Thyroid gland (tissue), 4 donors: ENCODE measurements around the gene GREB1L. TPM values are rescaled to one million over a fixed set of nuclear protein-coding genes. Genes with fewer than 3 reads are reported as not detected.

Experiments
- DNase-seq, 2 donors: peaks; one replicate each; pipeline ENCODE4 v3.0.0-alpha.2; 2019
- H3K27ac ChIP-seq, 3 donors: fragments of 200-600 bp; sonication (generic); 1 replicate in 2 of 3; 2 replicates in 1 of 3; pipeline ENCODE4 v1.5.1; 2016 to 2019; ENCODE audit warnings: mild to moderate bottlenecking in 1 of 3, moderate library complexity in 1 of 3
- H3K27me3 ChIP-seq: fragments of 200-600 bp; sonication (generic); one replicate; pipeline ENCODE4 v1.5.1; 2019
- H3K36me3 ChIP-seq, 2 donors: fragments of 200-600 bp; sonication (generic); one replicate each; pipeline ENCODE4 v1.5.1; 2016 to 2019
- H3K4me1 ChIP-seq, 2 donors: fragments of 200-600 bp; sonication (generic); one replicate each; pipeline ENCODE4 v1.5.1; 2017 to 2019
- H3K4me3 ChIP-seq, 3 donors: fragments of 200-600 bp; sonication (generic); replicated peaks in 1 of 3; 1 replicate in 2 of 3; 2 replicates in 1 of 3; pipeline ENCODE4 v1.5.1; 2016; ENCODE audit warnings: mild to moderate bottlenecking in 1 of 3
- H3K9me3 ChIP-seq: fragments of 200-600 bp; sonication (generic); one replicate; pipeline ENCODE4 v1.5.1; 2017
- CTCF ChIP-seq, 6 experiments: fragments of 200-600 bp in 3 of 6; fragments of 450-650 bp in 3 of 6; sonication (generic) in 3 of 6; IDR thresholded peaks; one replicate each; pipeline ENCODE4 v1.5.1; 2016 to 2019; ENCODE audit warnings: antibody characterized with exemption in 6 of 6, mild to moderate bottlenecking in 2 of 6, inconsistent platforms in 1 of 6, moderate library complexity in 1 of 6
- POLR2A ChIP-seq, 2 donors: fragments of 450-650 bp; IDR thresholded peaks; one replicate each; pipeline ENCODE4 v1.6.1; 2017; ENCODE audit warnings: antibody characterized with exemption in 2 of 2, mild to moderate bottlenecking in 2 of 2, moderate library complexity in 1 of 2
- WGBS, 2 donors: methylation state at CpG; one replicate each; pipeline ENCODE4 v1.1.5; 2017; 5-methylcytosine and 5-hydroxymethylcytosine counted together
- intact Hi-C: fragments of 100-400 bp; cut with DNase I; formaldehyde crosslinking; loops from one replicate; pipeline ENCODE4 v1.15.1; 2023
- total RNA-seq, 4 donors: library from RNA; depleted of rRNA; stranded (reverse); fragments of >200 nt; gene quantifications; one replicate each; pipeline ENCODE4 v1.2.3, GENCODE V29; 2016

GREB1L gene
- total RNA-seq, 4 donors from 2014 or later, result 25.0 to 43.5 (median 31.8) TPM

- TF ChIP-seq POLR2A (IDR thresholded peaks at IDR 0.05) (no peak), CTCF (IDR thresholded peaks at IDR 0.05) (no peak)
- intact Hi-C loops, result no loop called here
- no peaks in the 10 kb centered on the region for H3K36me3 ChIP-seq
- H3K27ac ChIP-seq, result no peak overlapping the region
- no peaks in the 10 kb centered on the region for H3K9me3 ChIP-seq
- H3K4me3 ChIP-seq, result no peak overlapping the region
- H3K4me1 ChIP-seq, result no peaks in the 10 kb centered on the region
- WGBS, 2 donors, result 58 to 71% methylated on average over 3 of the region's 3 CpGs
- H3K27me3 ChIP-seq, result no peaks in the 10 kb centered on the region
- no peak for DNase-seq
Observed at GRCh38 chr18:21218862-21219261, 23.2 kb upstream of the GREB1L start.

DNA sequence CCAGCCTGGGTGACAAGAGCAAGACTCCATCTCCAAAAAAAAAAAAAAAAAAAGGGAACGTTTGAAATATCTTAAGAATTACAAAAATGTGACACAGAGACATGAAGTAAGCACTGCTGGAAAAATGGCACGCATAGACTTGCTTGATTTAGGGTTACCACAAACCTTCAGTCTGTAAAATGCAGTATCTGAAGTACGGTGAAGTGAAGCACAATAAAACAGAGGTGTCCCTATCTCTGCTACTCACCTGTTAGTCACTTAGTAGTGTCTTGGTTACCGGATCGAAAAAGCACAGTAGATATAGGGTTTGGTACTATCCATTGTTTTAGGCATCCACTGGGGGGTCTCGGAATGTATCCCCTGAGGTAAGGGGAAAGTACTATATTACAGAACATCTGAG lies 11.6 kb upstream of the GREB1L start:
- H3K4me3 ChIP-seq, result no peak overlapping the region
- TF ChIP-seq POLR2A (IDR thresholded peaks at IDR 0.05) (no peak), CTCF (IDR thresholded peaks at IDR 0.05) (no peak)
- no peaks in the 10 kb centered on the region for H3K36me3 ChIP-seq
- no peaks in the 10 kb centered on the region for H3K27me3 ChIP-seq
- H3K9me3 ChIP-seq, result no peaks in the 10 kb centered on the region
- 77 to 78% methylated on average over 6 of the region's 6 CpGs for WGBS, 2 donors
- intact Hi-C loops, result no loop called here
- no peak overlapping the region for H3K27ac ChIP-seq
- peaks cover 0 to 3% of the 10 kb centered on the region in 2 donors for H3K4me1 ChIP-seq
- no peak for DNase-seq

DNA sequence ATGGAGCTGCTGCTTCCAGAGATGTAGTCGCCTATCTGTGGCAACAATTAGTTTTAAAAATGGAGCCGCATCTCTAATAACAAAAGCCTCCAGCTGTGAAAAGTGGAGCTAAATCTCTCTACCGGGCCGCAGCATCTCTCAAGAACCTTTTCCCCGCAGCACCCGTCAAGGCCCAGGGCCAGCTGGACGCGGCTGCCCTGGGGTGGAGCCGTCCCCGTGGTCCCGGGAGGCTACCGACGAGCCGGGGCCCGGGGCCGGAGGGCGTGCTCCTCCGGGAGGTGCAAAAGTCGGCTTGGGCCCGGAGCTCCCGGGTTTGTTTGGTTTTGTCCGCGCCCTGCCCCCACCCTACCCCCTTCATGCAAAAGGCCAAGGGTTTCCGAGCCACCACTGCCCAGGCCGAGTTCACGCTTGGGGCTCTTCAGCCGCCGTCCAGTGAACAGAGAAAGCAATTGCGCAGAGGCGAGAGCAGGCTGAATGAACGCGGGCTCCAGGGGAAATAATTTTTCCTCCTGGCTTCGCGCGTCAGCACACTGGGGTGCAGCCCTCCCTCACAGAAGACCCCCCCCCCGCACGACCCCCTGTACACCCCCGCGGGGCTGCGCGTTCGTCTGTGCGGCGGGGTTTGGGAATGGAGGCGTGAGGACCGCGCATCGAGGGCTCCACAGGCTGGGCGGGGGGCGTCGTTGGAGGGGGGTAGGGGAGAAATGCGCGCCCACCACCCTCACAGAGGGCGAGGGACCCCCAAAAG lies 557 bp upstream of the GREB1L start:
- Histone ChIP-seq H3K9me3 (no peaks in the 10 kb centered on the region), H3K4me3 (peak overlapping the region; percentile 6 to 79 (median 71)), H3K36me3 (no peaks in the 10 kb centered on the region), H3K4me1 (peaks cover 5 to 7% of the 10 kb centered on the region in 2 donors), H3K27me3 (no peaks in the 10 kb centered on the region), H3K27ac (peak overlapping the region; percentile 60 to 88 (median 80))
- WGBS, 2 donors, result 3 to 5% methylated on average over 14 to 17 of the region's 54 CpGs
- DNase-seq, result peak; percentile 66 to 70
- intact Hi-C loops, result loop anchor here (10.0 kb wide), 1 partner anchor 133 kb away; no protein-coding TSS in a partner anchor
- no peak for TF ChIP-seq CTCF (IDR thresholded peaks at IDR 0.05)
- TF ChIP-seq POLR2A (IDR thresholded peaks at IDR 0.05), result peak in 1 of 2 donors; percentile 29

DNA sequence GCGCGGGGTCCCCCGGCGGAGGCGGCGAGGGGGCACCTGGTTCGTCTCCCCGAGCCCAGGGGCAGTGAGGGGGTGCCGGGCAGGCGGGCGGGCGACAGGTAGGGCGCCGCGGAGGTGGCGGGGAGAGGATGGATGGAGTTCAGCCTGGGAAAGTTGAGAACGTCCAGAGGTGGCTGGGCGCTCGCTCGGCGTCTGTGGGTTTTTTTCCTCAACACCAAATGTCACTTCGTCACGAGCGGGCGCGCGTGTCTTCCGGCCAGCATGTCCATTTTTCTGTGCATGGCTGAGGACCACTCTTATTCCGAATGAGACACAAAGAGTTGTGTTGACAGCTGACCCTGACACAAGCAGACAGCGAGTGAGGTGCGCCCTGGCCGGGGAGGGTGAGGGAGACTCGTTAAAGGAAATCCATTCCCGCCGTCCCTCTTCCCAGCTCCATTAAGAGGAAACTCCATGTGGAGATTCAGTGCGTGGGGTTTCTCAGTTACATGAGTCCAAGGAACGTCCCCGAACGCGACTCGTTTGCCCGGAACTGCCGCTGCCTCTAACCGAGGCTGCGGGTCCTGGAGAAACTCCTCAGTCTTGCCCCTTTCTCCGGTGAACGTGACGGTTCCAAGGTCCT lies 859 bp downstream of the GREB1L start:
- no peaks in the 10 kb centered on the region for H3K36me3 ChIP-seq
- no peaks in the 10 kb centered on the region for H3K27me3 ChIP-seq
- H3K9me3 ChIP-seq, result no peaks in the 10 kb centered on the region
- 3 to 5% methylated on average over 26 to 42 of the region's 48 CpGs for WGBS, 2 donors
- peak overlapping the region; percentile 53 to 71 (median 63) for H3K4me3 ChIP-seq
- peak overlapping the region; percentile 61 to 88 (median 80) for H3K27ac ChIP-seq
- peaks cover 5 to 7% of the 10 kb centered on the region in 2 donors for H3K4me1 ChIP-seq
- DNase-seq, result peak; percentile 49
- intact Hi-C loops, result loop anchor here (10.0 kb wide), 1 partner anchor 132 kb away; no protein-coding TSS in a partner anchor
- TF ChIP-seq CTCF (IDR thresholded peaks at IDR 0.05) (no peak), POLR2A (IDR thresholded peaks at IDR 0.05) (peak in 1 of 2 donors; percentile 31)

GRCh38 chr18:21254576-21254975 lies 12.5 kb downstream of the GREB1L start:
- Histone ChIP-seq H3K27ac (no peak overlapping the region), H3K27me3 (no peaks in the 10 kb centered on the region), H3K4me1 (peaks cover 0 to 4% of the 10 kb centered on the region in 2 donors), H3K9me3 (no peaks in the 10 kb centered on the region), H3K4me3 (no peak overlapping the region), H3K36me3 (no peaks in the 10 kb centered on the region)
- no peak for DNase-seq
- TF ChIP-seq POLR2A (IDR thresholded peaks at IDR 0.05) (no peak), CTCF (IDR thresholded peaks at IDR 0.05) (no peak)
- 92 to 98% methylated on average over 3 of the region's 3 CpGs for WGBS, 2 donors
- intact Hi-C loops, result no loop called here
